ENCODE data around the gene ATP7B.

ATP7B gene

GRCh38 chr13:51976423-51976822 is 34.8 kb downstream of the ATP7B start:
- DNase-seq, result no peak

- DNase-seq, result no peak
These were observed 36.8 kb downstream of the ATP7B start for GRCh38 chr13:51974482-51974881.

GRCh38 chr13:51971520-51972426 is 39.5 kb downstream of the ATP7B start:
- DNase-seq, result peak; percentile 7

- no peak for DNase-seq
These were observed 40.9 kb downstream of the ATP7B start for GRCh38 chr13:51970349-51970748.

- DNase-seq, result no peak
These were observed 43.5 kb downstream of the ATP7B start for GRCh38 chr13:51967482-51968446.

- DNase-seq, result no peak
These were observed 45.1 kb downstream of the ATP7B start for GRCh38 chr13:51966186-51966585.

- no peak for DNase-seq
These were observed 49.5 kb downstream of the ATP7B start for GRCh38 chr13:51961493-51962403.

GRCh38 chr13:51960766-51961165 is 50.5 kb downstream of the ATP7B start:
- no peak for DNase-seq

- DNase-seq, result no peak
These were observed 51.5 kb downstream of the ATP7B start for GRCh38 chr13:51959773-51960172.

GRCh38 chr13:51958217-51958547 is 53.1 kb downstream of the ATP7B start:
- no peak for DNase-seq

GRCh38 chr13:51957377-51958216 is 53.7 kb downstream of the ATP7B start:
- DNase-seq, result no peak

GRCh38 chr13:51956717-51957116 is 54.5 kb downstream of the ATP7B start:
- DNase-seq, result no peak

GRCh38 chr13:51955816-51956603 is 55.2 kb downstream of the ATP7B start:
- no peak for DNase-seq

GRCh38 chr13:51955281-51955771 is 55.9 kb downstream of the ATP7B start:
- no peak for DNase-seq

- DNase-seq, result no peak
These were observed 57.7 kb downstream of the ATP7B start for GRCh38 chr13:51953347-51954195.

GRCh38 chr13:51950722-51951121 is 60.5 kb downstream of the ATP7B start:
- DNase-seq, result no peak

GRCh38 chr13:51946163-51946669 is 65.0 kb downstream of the ATP7B start:
- DNase-seq, result no peak

- no peak for DNase-seq
These were observed 66.1 kb downstream of the ATP7B start for GRCh38 chr13:51945149-51945548.

- DNase-seq, result no peak
These were observed 66.8 kb downstream of the ATP7B start for GRCh38 chr13:51944428-51944827.

All from kidney glomerular epithelial cell (primary cell).